ENCODE results near the gene STARD8. TPM values are rescaled to one million over a fixed set of nuclear protein-coding genes. Genes with fewer than 3 reads are reported as not detected.

Gene STARD8
- total and polyA plus RNA-seq, 2 donors (not counting 3 experiments of a cell fraction or from before 2014, with no cell fraction given): 6.8 to 14.8 TPM

DNA sequence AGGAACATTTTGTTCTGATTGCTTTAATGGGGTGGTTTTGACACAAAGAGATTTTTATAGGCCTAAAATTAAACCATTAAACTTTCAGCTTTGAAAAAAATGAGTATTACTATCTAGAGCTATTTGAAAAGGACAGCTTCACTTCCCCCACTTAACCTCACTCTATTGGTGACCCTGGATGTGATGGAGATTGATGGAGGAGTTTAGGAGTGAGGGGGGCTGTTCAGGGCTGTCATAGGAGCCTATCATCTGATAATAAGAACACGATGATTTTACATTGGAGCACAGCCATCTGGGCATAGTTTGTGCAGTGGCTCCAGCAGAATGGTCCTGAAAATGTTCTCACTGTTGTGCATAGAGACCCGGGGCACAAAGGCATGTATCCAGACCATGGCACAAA, 110.3 kb downstream of the STARD8 start:
- POLR2A ChIA-PET: no interaction called here
- TF ChIP-seq POLR2AphosphoS5 (IDR thresholded peaks at IDR 0.05; ENCODE audit: insufficient read depth, low read depth, low read length) (no peak), GATA2 (IDR thresholded peaks at IDR 0.05; ENCODE audit: insufficient read depth, insufficient read length, low read depth, low read length) (no peak), MAX (IDR thresholded peaks at IDR 0.05; ENCODE audit: insufficient read depth, insufficient read length) (no peak), POLR2A (IDR thresholded peaks at IDR 0.05; ENCODE audit: low read depth, low read length) (no peak), FOS (IDR thresholded peaks at IDR 0.05; ENCODE audit: borderline replicate concordance, insufficient read depth, low read length) (no peak), MYC (IDR thresholded peaks at IDR 0.05; ENCODE audit: low read depth, low read length) (no peak), EZH2 (IDR thresholded peaks at IDR 0.05; ENCODE audit: borderline replicate concordance, low read depth, low read length, severe bottlenecking) (no peak), CTCF (IDR thresholded peaks at IDR 0.05; ENCODE audit: extremely low read depth in 1 of 2, insufficient read depth in 1 of 2, low read depth in 1 of 2, low read length in 2 of 2) (no peak), JUN (IDR thresholded peaks at IDR 0.05; ENCODE audit: borderline replicate concordance, insufficient read depth, insufficient read length, low read depth) (no peak)
- H3K27ac ChIP-seq (ENCODE audit: insufficient read depth, low read depth, low read length): no peak overlapping the region
- no peaks in the 10 kb centered on the region for H4K20me1 ChIP-seq (replicated peaks; ENCODE audit: control insufficient read depth, extremely low read depth, insufficient read depth, low read length)
- H3K27me3 ChIP-seq (ENCODE audit: control insufficient read depth in 2 of 2, insufficient read depth in 2 of 2, low read length in 2 of 2): no peaks in the 10 kb centered on the region
- H3K9me1 ChIP-seq (replicated peaks; ENCODE audit: control insufficient read depth, extremely low read depth, insufficient read depth, low read length): no peaks in the 10 kb centered on the region
- H3K9me3 ChIP-seq (replicated peaks; ENCODE audit: control insufficient read depth, insufficient read depth, low read length): no peaks in the 10 kb centered on the region
- H3K36me3 ChIP-seq (ENCODE audit: control insufficient read depth in 2 of 2, extremely low read depth in 1 of 2, insufficient read depth in 2 of 2, low read length in 2 of 2): no peaks in the 10 kb centered on the region
- H3K4me1 ChIP-seq (ENCODE audit: control insufficient read depth, extremely low read depth, insufficient read depth, low read length): no peaks in the 10 kb centered on the region
- no peak overlapping the region for H3K4me3 ChIP-seq (replicated peaks in 1 of 3; ENCODE audit: insufficient read depth in 1 of 3, low read depth in 1 of 3, low read length in 3 of 3)
- no peak overlapping the region for H2AFZ ChIP-seq (ENCODE audit: low read depth, low read length)
- intact Hi-C loops (cut with micrococcal nuclease) (no loop called here), dilution Hi-C loops (cut with MboI; ENCODE audit: extremely low pct_ligation_motif_present, low sequenced_read_pairs) (no loop called here)
- no TSS peak for BruUV-seq (replicated peaks)
- H3K4me2 ChIP-seq (ENCODE audit: insufficient read depth, low read length): no peak overlapping the region
- no peaks in the 10 kb centered on the region for H3K79me2 ChIP-seq (ENCODE audit: control insufficient read depth, insufficient read depth, low read length)
- DNase-seq (ENCODE audit: low read depth, low spot score): no peak
- CTCF ChIA-PET: no interaction called here
- peak; percentile 73 for FAIRE-seq
- H3K9ac ChIP-seq (replicated peaks; ENCODE audit: extremely low read depth, insufficient read depth, low read length): no peak overlapping the region
